Neural progenitor cell (in vitro differentiated cells): ENCODE measurements around the gene LPP. TPM values are rescaled to one million over a fixed set of nuclear protein-coding genes. Genes with fewer than 3 reads are reported as not detected.

Source experiments
- DNase-seq: peaks from one replicate; pipeline ENCODE4 v3.0.0-alpha.2; 2016; ENCODE audit warnings: low spot score
- H2AFZ ChIP-seq: fragments of 200-600 bp; sonication (generic); replicated peaks from 2 replicates; pipeline ENCODE4 v1.6.1; 2016; ENCODE audit warnings: antibody characterized with exemption
- H3F3A ChIP-seq: fragments of 200-600 bp; sonication (generic); 2 replicates; pipeline ENCODE4 v1.6.1; 2016; ENCODE audit warnings: antibody characterized with exemption, low read depth
- H3K27ac ChIP-seq: fragments of 200-600 bp; sonication (generic); 2 replicates; pipeline ENCODE4 v1.5.1; 2016; ENCODE audit warnings: mild to moderate bottlenecking
- H3K27me3 ChIP-seq: fragments of 200-600 bp; sonication (generic); 2 replicates; pipeline ENCODE4 v1.6.1; 2016; ENCODE audit warnings: mild to moderate bottlenecking, moderate library complexity
- H3K36me3 ChIP-seq: fragments of 200-600 bp; sonication (generic); 2 replicates; pipeline ENCODE4 v1.5.1; 2016
- H3K4me1 ChIP-seq: fragments of 200-600 bp; sonication (generic); 2 replicates; pipeline ENCODE4 v1.6.1; 2016; ENCODE audit warnings: mixed run types
- H3K4me2 ChIP-seq: fragments of 200-600 bp; sonication (generic); 2 replicates; pipeline ENCODE4 v1.6.1; 2016
- H3K4me3 ChIP-seq: fragments of 200-600 bp; sonication (generic); 2 replicates; pipeline ENCODE4 v1.5.1; 2016
- H3K79me2 ChIP-seq: fragments of 200-600 bp; sonication (generic); 2 replicates; pipeline ENCODE4 v1.6.1; 2016; ENCODE audit warnings: low read depth
- H3K9ac ChIP-seq: fragments of 200-600 bp; sonication (generic); 2 replicates; pipeline ENCODE4 v1.6.1; 2016
- H3K9me3 ChIP-seq: fragments of 200-600 bp; sonication (generic); 2 replicates; pipeline ENCODE4 v1.5.1; 2016; ENCODE audit warnings: low read depth
- H4K20me1 ChIP-seq: fragments of 200-600 bp; sonication (generic); 2 replicates; pipeline ENCODE4 v1.6.1; 2016; ENCODE audit warnings: low read depth
- H3K27ac Mint-ChIP-seq: 3 replicates; pipeline ENCODE4 v1.8.0; 2021; ENCODE audit warnings: mixed read lengths
- H3K27me3 Mint-ChIP-seq: 2 replicates; pipeline ENCODE4 v1.8.0; 2022; ENCODE audit warnings: low read depth, mild to moderate bottlenecking, inconsistent platforms, moderate library complexity, mixed read lengths; ENCODE audit not compliant: insufficient read depth
- H3K36me3 Mint-ChIP-seq: 3 replicates; pipeline ENCODE4 v1.8.0; 2021; ENCODE audit warnings: mixed read lengths
- H3K4me1 Mint-ChIP-seq: 3 replicates; pipeline ENCODE4 v1.8.0; 2021; ENCODE audit warnings: mixed read lengths
- H3K4me3 Mint-ChIP-seq: 3 replicates; pipeline ENCODE4 v1.8.0; 2021; ENCODE audit warnings: mild to moderate bottlenecking, moderate library complexity, mixed read lengths
- H3K9me3 Mint-ChIP-seq: 3 replicates; pipeline ENCODE4 v1.8.0; 2020; ENCODE audit warnings: mixed read lengths
- CTCF ChIP-seq: fragments of 200-600 bp; sonication (generic); IDR thresholded peaks from 2 replicates; pipeline ENCODE4 v1.5.1; 2017; ENCODE audit warnings: antibody characterized with exemption, mild to moderate bottlenecking
- EZH2 ChIP-seq: fragments of 200-600 bp; sonication (generic); IDR thresholded peaks from 2 replicates; pipeline ENCODE4 v1.6.1; 2017; ENCODE audit warnings: antibody characterized with exemption, mild to moderate bottlenecking, moderate library complexity
- EZH2phosphoT487 ChIP-seq: fragments of 200-600 bp; sonication (generic); IDR thresholded peaks from 2 replicates; pipeline ENCODE4 v1.6.1; 2017; ENCODE audit warnings: antibody characterized with exemption
- total RNA-seq: library from RNA; depleted of rRNA; stranded (reverse); fragments of >200 nt; gene quantifications from 2 replicates; pipeline ENCODE4 v1.2.3, GENCODE V29; 2015; ENCODE audit warnings: low replicate concordance

LPP gene
- total RNA-seq, 1 donor from 2014 or later: 18.9 TPM

GRCh38 chr3:188489639-188490405 lies 335.9 kb downstream of the LPP start:
- no peaks in the 10 kb centered on the region for H3K79me2 ChIP-seq
- Mint-ChIP-seq H3K27ac (no peak overlapping the region), H3K4me3 (no peak overlapping the region), H3K4me1 (no peaks in the 10 kb centered on the region), H3K9me3 (no peaks in the 10 kb centered on the region), H3K27me3 (peaks cover 5% of the 10 kb centered on the region), H3K36me3 (peaks cover 19% of the 10 kb centered on the region)
- no peaks in the 10 kb centered on the region for H4K20me1 ChIP-seq
- no peaks in the 10 kb centered on the region for H3F3A ChIP-seq
- no peak overlapping the region for H3K4me3 ChIP-seq
- no peak for TF ChIP-seq EZH2
- no peak for TF ChIP-seq CTCF
- no peak for TF ChIP-seq EZH2phosphoT487
- no peaks in the 10 kb centered on the region for H3K9me3 ChIP-seq
- H3K27ac ChIP-seq: no peak overlapping the region
- H3K9ac ChIP-seq: no peak overlapping the region
- H3K4me2 ChIP-seq: no peak overlapping the region
- no peaks in the 10 kb centered on the region for H3K27me3 ChIP-seq
- H3K4me1 ChIP-seq: no peaks in the 10 kb centered on the region
- peaks cover 3% of the 10 kb centered on the region for H3K36me3 ChIP-seq
- DNase-seq: no peak
- no peak overlapping the region for H2AFZ ChIP-seq

GRCh38 chr3:188490416-188490815 lies 336.5 kb downstream of the LPP start:
- Histone ChIP-seq H3K9me3 (no peaks in the 10 kb centered on the region), H3K9ac (no peak overlapping the region)
- peaks cover 16% of the 10 kb centered on the region for H3K36me3 Mint-ChIP-seq

GRCh38 chr3:188491276-188491687 lies 337.3 kb downstream of the LPP start:
- Histone ChIP-seq H3K27ac (no peak overlapping the region), H3K79me2 (no peaks in the 10 kb centered on the region), H3K4me3 (no peak overlapping the region), H3K36me3 (no peaks in the 10 kb centered on the region), H4K20me1 (no peaks in the 10 kb centered on the region), H3K4me1 (no peaks in the 10 kb centered on the region), H3F3A (no peaks in the 10 kb centered on the region), H3K4me2 (no peak overlapping the region), H2AFZ (no peak overlapping the region), H3K9ac (no peak overlapping the region), H3K27me3 (no peaks in the 10 kb centered on the region), H3K9me3 (no peaks in the 10 kb centered on the region)
- H3K36me3 Mint-ChIP-seq: peaks cover 14% of the 10 kb centered on the region
- no peaks in the 10 kb centered on the region for H3K9me3 Mint-ChIP-seq
- no peak overlapping the region for H3K4me3 Mint-ChIP-seq
- H3K27me3 Mint-ChIP-seq: peaks cover 2% of the 10 kb centered on the region
- H3K4me1 Mint-ChIP-seq: no peaks in the 10 kb centered on the region
- no peak overlapping the region for H3K27ac Mint-ChIP-seq
- DNase-seq: no peak
- no peak for TF ChIP-seq EZH2phosphoT487
- TF ChIP-seq EZH2: no peak
- TF ChIP-seq CTCF: no peak

More at GRCh38 chr3:188490416-188490815, 336.5 kb downstream of the LPP start:
- no peak overlapping the region for H3K4me3 Mint-ChIP-seq
- H3K27ac ChIP-seq: no peak overlapping the region
- H3K4me2 ChIP-seq: no peak overlapping the region
- H3K27ac Mint-ChIP-seq: no peak overlapping the region
- H3K79me2 ChIP-seq: no peaks in the 10 kb centered on the region
- H4K20me1 ChIP-seq: no peaks in the 10 kb centered on the region
- no peaks in the 10 kb centered on the region for H3K9me3 Mint-ChIP-seq
- DNase-seq: no peak
- H3K27me3 ChIP-seq: no peaks in the 10 kb centered on the region
- peaks cover 2% of the 10 kb centered on the region for H3K27me3 Mint-ChIP-seq
- no peaks in the 10 kb centered on the region for H3F3A ChIP-seq
- H3K4me3 ChIP-seq: no peak overlapping the region
- H3K36me3 ChIP-seq: no peaks in the 10 kb centered on the region
- H3K4me1 Mint-ChIP-seq: no peaks in the 10 kb centered on the region
- no peak overlapping the region for H2AFZ ChIP-seq
- no peaks in the 10 kb centered on the region for H3K4me1 ChIP-seq
- TF ChIP-seq CTCF (no peak), EZH2phosphoT487 (no peak), EZH2 (no peak)
